K562 (cell line): ENCODE data around the gene VSIG2. TPM values are rescaled to one million over a fixed set of nuclear protein-coding genes. Genes with fewer than 3 reads are reported as not detected.

Source experiments
- ATAC-seq: fragments of 200-7000 bp; cut with Tn5 transposase; 3 replicates; pipeline ENCODE4 v1.9.1; 2020; ENCODE audit warnings: moderate library complexity
- BruUV-seq: library from RNA; stranded (reverse); fragments of 400-500 nt; replicated peaks from 2 replicates; lab custom pipeline; 2021; lab: Mats Ljungman, UMichigan
- CTCF ChIA-PET: fragments of 300-600 bp; formaldehyde crosslinking; extraction: SDS; loops from one replicate; lab custom pipeline; 2021; ENCODE audit warnings: low intra/inter-chr PET ratio; lab: Yijun Ruan, JAX
- POLR2A ChIA-PET: fragments of 300-600, 350-650 bp; sonication (Branson Sonifier 250); formaldehyde crosslinking; extraction: SDS; loops from one replicate; lab custom pipeline; 2021; ENCODE audit warnings: antibody characterized with exemption, inconsistent platforms; lab: Yijun Ruan, JAX
- DNase-seq, 4 experiments: peaks; one replicate each; pipeline versions ENCODE4 v3.0.0 to v3.0.0-alpha.2; 2011 to 2018; ENCODE audit warnings: low spot score in 3 of 4, mixed read lengths in 3 of 4; ENCODE audit errors: extremely low read depth in 1 of 4
- FAIRE-seq: peaks from 2 replicates; lab custom pipeline; 2011; peaks lifted over from hg19 to GRCh38; lab: Jason Lieb, UNC
- H2AFZ ChIP-seq: 2 replicates; pipeline ENCODE4 v1.6.0; 2011; ENCODE audit warnings: low read depth, low read length, control low read depth, inconsistent platforms
- H3K27ac ChIP-seq: fragments of 200-600 bp; 3 replicates; pipeline ENCODE4 v1.8.0; 2011; ENCODE audit warnings: low read depth, mild to moderate bottlenecking, control low read depth, inconsistent platforms, low read length, moderate library complexity, mixed read lengths; ENCODE audit errors: extremely low read depth
- H3K27me3 ChIP-seq, 2 experiments: fragments of 300-600 bp in 1 of 2; 2 replicates in 1 of 2; 3 replicates in 1 of 2; pipeline versions ENCODE4 v1.6.0 to v1.8.0; 2011; ENCODE audit warnings: inconsistent platforms in 2 of 2, low read length in 2 of 2, mild to moderate bottlenecking in 1 of 2, mixed read lengths in 1 of 2, moderate library complexity in 1 of 2; ENCODE audit not compliant: control insufficient read depth in 2 of 2, insufficient read depth in 2 of 2
- H3K36me3 ChIP-seq: fragments of 300-600 bp; 3 replicates; pipeline ENCODE4 v1.8.0; 2011; ENCODE audit warnings: mild to moderate bottlenecking, low read length, inconsistent platforms; ENCODE audit not compliant: control insufficient read depth, insufficient read depth
- H3K4me1 ChIP-seq, 2 experiments: fragments of 200-600 bp in 1 of 2; replicated peaks in 1 of 2; 2 replicates in 1 of 2; 3 replicates in 1 of 2; pipeline versions ENCODE4 v1.5.1 to v1.8.0; 2011; ENCODE audit warnings: inconsistent platforms in 2 of 2, low read length in 2 of 2, mild to moderate bottlenecking in 1 of 2, mixed read lengths in 1 of 2, moderate library complexity in 1 of 2; ENCODE audit not compliant: control insufficient read depth in 2 of 2, insufficient read depth in 2 of 2
- H3K4me2 ChIP-seq: 2 replicates; pipeline ENCODE4 v1.6.1; 2011; ENCODE audit warnings: low read length, control low read depth, inconsistent platforms, mixed read lengths; ENCODE audit not compliant: insufficient read depth
- H3K4me3 ChIP-seq: fragments of 200-600 bp; sonication (generic), shearing (Covaris generic); 2 replicates; pipeline ENCODE4 v1.5.1; 2016; ENCODE audit warnings: control low read depth, inconsistent platforms
- H3K79me2 ChIP-seq: fragments of 200-600 bp; 3 replicates; pipeline ENCODE4 v1.8.0; 2011; ENCODE audit warnings: low read length, inconsistent platforms; ENCODE audit not compliant: control insufficient read depth, insufficient read depth
- H3K9ac ChIP-seq, 2 experiments: 2 replicates each; pipeline versions ENCODE4 v1.6.0 to v1.6.1; 2011; ENCODE audit warnings: low read depth in 2 of 2, low read length in 2 of 2, control low read depth in 1 of 2, inconsistent platforms in 1 of 2, mild to moderate bottlenecking in 1 of 2, mixed read lengths in 1 of 2; ENCODE audit not compliant: insufficient read depth in 1 of 2
- H3K9me1 ChIP-seq: one replicate; pipeline ENCODE4 v1.6.0; 2011; ENCODE audit warnings: inconsistent platforms, mild to moderate bottlenecking, low read length, moderate library complexity; ENCODE audit not compliant: control insufficient read depth, insufficient read depth
- H3K9me3 ChIP-seq: replicated peaks from 2 replicates; pipeline ENCODE4 v1.5.1; 2011; ENCODE audit warnings: low read depth, low read length, inconsistent platforms; ENCODE audit not compliant: control insufficient read depth, insufficient read depth
- H4K20me1 ChIP-seq: replicated peaks from 2 replicates; pipeline ENCODE4 v1.6.1; 2011; ENCODE audit warnings: low read length, inconsistent platforms, mixed read lengths; ENCODE audit not compliant: control insufficient read depth, insufficient read depth
- ARID2 ChIP-seq: fragments of 450-650 bp; IDR thresholded peaks from 2 replicates; pipeline ENCODE4 v1.6.1; 2017; ENCODE audit warnings: antibody characterized with exemption, mild to moderate bottlenecking
- OTX1 ChIP-seq: fragments of 450-650 bp; formaldehyde crosslinking; IDR thresholded peaks from 2 replicates; pipeline ENCODE4 v1.4.0; 2022; ENCODE audit warnings: mild to moderate bottlenecking
- RBM22 ChIP-seq: fragments of 200-400 bp; formaldehyde crosslinking; IDR thresholded peaks from 2 replicates; pipeline ENCODE4 v1.6.1; 2018; ENCODE audit warnings: low read length, low read depth; ENCODE audit not compliant: poor library complexity, severe bottlenecking
- TARDBP ChIP-seq: fragments of 450-650 bp; IDR thresholded peaks from 2 replicates; pipeline ENCODE4 v1.6.1; 2016
- ZNF57 ChIP-seq: fragments of 450-650 bp; formaldehyde crosslinking; IDR thresholded peaks from 2 replicates; pipeline ENCODE4 v1.4.0; 2020; ENCODE audit warnings: mild to moderate bottlenecking, moderate library complexity
- WGBS: fragments of 100-300 bp; shearing (Covaris generic); methylation state at CpG from one replicate; pipeline ENCODE4 v1.1.6; 2016; ENCODE audit warnings: low coverage, mixed read lengths; ENCODE audit not compliant: insufficient coverage; ENCODE audit errors: missing lambda C conversion rate; 5-methylcytosine and 5-hydroxymethylcytosine counted together
- in situ Hi-C: fragments of 300-500 bp; cut with MboI; formaldehyde crosslinking; loops from 4 replicates; pipeline ENCODE4 v1.15.0; 2018; ENCODE audit warnings: inconsistent platforms, mixed read lengths
- intact Hi-C: fragments of 100-400 bp; cut with micrococcal nuclease; formaldehyde crosslinking; loops from 2 replicates; pipeline ENCODE4 v1.14.2; 2022
- polyA plus RNA-seq, 8 experiments: library from polyadenylated mRNA; depleted of rRNA in 4 of 8; stranded (reverse) in 5 of 8; unstranded in 3 of 8; fragments of >200 nt; fragmentation: Nextera tagmentation in 2 of 8; fragmentation: Illumina TruSeq in 1 of 8; extraction: Ambion mirVana in 2 of 8; extraction: Trizol in 1 of 8; gene quantifications; 2 replicates each; pipeline versions ENCODE4 v1.2.1 to v1.2.3, GENCODE V29; 2011 to 2014; ENCODE audit warnings: inconsistent platforms in 1 of 8, missing spikeins in 1 of 8
- total RNA-seq, 7 experiments: library from RNA; depleted of rRNA in 6 of 7; stranded (reverse); fragments of >200 nt in 6 of 7; fragmentation: Illumina TruSeq in 2 of 7; extraction: Trizol in 2 of 7; gene quantifications; 2 replicates each; pipeline versions ENCODE4 v1.2.1 to v1.2.3, GENCODE V29; 2011 to 2021; ENCODE audit warnings: low replicate concordance in 1 of 7
- TF ChIP-seq, protein P1 (sequence below): fragments of 250-450 bp; sonication (Bioruptor Pico); IDR thresholded peaks from 2 replicates; pipeline ENCODE4 v1.5.0; 2021
- TF ChIP-seq, protein P2 (sequence below): fragments of 200-600 bp; sonication (generic); IDR thresholded peaks from one replicate; pipeline ENCODE4 v1.6.1; 2012; ENCODE audit warnings: mild to moderate bottlenecking, low read depth, low read length, inconsistent platforms
- TF ChIP-seq, protein P3 (sequence below): fragments of 450-650 bp; formaldehyde crosslinking; IDR thresholded peaks from 2 replicates; pipeline ENCODE4 v1.4.0; 2020; ENCODE audit warnings: mild to moderate bottlenecking, moderate library complexity

VSIG2 gene
- total and polyA plus RNA-seq, 9 of the 15 experiments (the other 6 are each of a cell fraction or from before 2014, with no cell fraction given), result not detected

GRCh38 chr11:124791626-124792341 is 39.7 kb upstream of the VSIG2 start:
- no peak for FAIRE-seq
- POLR2A ChIA-PET, result interaction anchor here (0.6 to 1.9 kb wide), 2 partner anchors 12 to 29 kb away, joined by 3 to 4 read pairs; no protein-coding TSS in a partner anchor
- BruUV-seq, result no TSS peak
- TF ChIP-seq RBM22 (no peak), ZNF57 (CRISPR knock-in tag) (no peak), TARDBP (no peak), ARID2 (no peak), OTX1 (CRISPR knock-in tag) (no peak)
- TF ChIP-seq, protein P1, sequence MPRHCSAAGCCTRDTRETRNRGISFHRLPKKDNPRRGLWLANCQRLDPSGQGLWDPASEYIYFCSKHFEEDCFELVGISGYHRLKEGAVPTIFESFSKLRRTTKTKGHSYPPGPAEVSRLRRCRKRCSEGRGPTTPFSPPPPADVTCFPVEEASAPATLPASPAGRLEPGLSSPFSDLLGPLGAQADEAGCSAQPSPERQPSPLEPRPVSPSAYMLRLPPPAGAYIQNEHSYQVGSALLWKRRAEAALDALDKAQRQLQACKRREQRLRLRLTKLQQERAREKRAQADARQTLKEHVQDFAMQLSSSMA (CRISPR knock-in tag), result no peak
- TF ChIP-seq, protein P2, sequence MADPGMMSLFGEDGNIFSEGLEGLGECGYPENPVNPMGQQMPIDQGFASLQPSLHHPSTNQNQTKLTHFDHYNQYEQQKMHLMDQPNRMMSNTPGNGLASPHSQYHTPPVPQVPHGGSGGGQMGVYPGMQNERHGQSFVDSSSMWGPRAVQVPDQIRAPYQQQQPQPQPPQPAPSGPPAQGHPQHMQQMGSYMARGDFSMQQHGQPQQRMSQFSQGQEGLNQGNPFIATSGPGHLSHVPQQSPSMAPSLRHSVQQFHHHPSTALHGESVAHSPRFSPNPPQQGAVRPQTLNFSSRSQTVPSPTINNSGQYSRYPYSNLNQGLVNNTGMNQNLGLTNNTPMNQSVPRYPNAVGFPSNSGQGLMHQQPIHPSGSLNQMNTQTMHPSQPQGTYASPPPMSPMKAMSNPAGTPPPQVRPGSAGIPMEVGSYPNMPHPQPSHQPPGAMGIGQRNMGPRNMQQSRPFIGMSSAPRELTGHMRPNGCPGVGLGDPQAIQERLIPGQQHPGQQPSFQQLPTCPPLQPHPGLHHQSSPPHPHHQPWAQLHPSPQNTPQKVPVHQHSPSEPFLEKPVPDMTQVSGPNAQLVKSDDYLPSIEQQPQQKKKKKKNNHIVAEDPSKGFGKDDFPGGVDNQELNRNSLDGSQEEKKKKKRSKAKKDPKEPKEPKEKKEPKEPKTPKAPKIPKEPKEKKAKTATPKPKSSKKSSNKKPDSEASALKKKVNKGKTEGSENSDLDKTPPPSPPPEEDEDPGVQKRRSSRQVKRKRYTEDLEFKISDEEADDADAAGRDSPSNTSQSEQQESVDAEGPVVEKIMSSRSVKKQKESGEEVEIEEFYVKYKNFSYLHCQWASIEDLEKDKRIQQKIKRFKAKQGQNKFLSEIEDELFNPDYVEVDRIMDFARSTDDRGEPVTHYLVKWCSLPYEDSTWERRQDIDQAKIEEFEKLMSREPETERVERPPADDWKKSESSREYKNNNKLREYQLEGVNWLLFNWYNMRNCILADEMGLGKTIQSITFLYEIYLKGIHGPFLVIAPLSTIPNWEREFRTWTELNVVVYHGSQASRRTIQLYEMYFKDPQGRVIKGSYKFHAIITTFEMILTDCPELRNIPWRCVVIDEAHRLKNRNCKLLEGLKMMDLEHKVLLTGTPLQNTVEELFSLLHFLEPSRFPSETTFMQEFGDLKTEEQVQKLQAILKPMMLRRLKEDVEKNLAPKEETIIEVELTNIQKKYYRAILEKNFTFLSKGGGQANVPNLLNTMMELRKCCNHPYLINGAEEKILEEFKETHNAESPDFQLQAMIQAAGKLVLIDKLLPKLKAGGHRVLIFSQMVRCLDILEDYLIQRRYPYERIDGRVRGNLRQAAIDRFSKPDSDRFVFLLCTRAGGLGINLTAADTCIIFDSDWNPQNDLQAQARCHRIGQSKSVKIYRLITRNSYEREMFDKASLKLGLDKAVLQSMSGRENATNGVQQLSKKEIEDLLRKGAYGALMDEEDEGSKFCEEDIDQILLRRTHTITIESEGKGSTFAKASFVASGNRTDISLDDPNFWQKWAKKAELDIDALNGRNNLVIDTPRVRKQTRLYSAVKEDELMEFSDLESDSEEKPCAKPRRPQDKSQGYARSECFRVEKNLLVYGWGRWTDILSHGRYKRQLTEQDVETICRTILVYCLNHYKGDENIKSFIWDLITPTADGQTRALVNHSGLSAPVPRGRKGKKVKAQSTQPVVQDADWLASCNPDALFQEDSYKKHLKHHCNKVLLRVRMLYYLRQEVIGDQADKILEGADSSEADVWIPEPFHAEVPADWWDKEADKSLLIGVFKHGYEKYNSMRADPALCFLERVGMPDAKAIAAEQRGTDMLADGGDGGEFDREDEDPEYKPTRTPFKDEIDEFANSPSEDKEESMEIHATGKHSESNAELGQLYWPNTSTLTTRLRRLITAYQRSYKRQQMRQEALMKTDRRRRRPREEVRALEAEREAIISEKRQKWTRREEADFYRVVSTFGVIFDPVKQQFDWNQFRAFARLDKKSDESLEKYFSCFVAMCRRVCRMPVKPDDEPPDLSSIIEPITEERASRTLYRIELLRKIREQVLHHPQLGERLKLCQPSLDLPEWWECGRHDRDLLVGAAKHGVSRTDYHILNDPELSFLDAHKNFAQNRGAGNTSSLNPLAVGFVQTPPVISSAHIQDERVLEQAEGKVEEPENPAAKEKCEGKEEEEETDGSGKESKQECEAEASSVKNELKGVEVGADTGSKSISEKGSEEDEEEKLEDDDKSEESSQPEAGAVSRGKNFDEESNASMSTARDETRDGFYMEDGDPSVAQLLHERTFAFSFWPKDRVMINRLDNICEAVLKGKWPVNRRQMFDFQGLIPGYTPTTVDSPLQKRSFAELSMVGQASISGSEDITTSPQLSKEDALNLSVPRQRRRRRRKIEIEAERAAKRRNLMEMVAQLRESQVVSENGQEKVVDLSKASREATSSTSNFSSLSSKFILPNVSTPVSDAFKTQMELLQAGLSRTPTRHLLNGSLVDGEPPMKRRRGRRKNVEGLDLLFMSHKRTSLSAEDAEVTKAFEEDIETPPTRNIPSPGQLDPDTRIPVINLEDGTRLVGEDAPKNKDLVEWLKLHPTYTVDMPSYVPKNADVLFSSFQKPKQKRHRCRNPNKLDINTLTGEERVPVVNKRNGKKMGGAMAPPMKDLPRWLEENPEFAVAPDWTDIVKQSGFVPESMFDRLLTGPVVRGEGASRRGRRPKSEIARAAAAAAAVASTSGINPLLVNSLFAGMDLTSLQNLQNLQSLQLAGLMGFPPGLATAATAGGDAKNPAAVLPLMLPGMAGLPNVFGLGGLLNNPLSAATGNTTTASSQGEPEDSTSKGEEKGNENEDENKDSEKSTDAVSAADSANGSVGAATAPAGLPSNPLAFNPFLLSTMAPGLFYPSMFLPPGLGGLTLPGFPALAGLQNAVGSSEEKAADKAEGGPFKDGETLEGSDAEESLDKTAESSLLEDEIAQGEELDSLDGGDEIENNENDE, result no peak
- TF ChIP-seq, protein P3, sequence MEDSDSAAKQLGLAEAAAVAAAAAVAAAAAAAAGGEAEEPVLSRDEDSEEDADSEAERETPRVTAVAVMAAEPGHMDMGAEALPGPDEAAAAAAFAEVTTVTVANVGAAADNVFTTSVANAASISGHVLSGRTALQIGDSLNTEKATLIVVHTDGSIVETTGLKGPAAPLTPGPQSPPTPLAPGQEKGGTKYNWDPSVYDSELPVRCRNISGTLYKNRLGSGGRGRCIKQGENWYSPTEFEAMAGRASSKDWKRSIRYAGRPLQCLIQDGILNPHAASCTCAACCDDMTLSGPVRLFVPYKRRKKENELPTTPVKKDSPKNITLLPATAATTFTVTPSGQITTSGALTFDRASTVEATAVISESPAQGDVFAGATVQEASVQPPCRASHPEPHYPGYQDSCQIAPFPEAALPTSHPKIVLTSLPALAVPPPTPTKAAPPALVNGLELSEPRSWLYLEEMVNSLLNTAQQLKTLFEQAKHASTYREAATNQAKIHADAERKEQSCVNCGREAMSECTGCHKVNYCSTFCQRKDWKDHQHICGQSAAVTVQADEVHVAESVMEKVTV (CRISPR knock-in tag), result no peak

More at GRCh38 chr11:124791626-124792341, 39.7 kb upstream of the VSIG2 start:
- Histone ChIP-seq H3K9ac (no peak overlapping the region), H3K79me2 (peaks cover 12% of the 10 kb centered on the region), H4K20me1 (no peaks in the 10 kb centered on the region), H3K9me3 (no peaks in the 10 kb centered on the region), H3K4me3 (no peak overlapping the region), H3K4me1 (no peaks in the 10 kb centered on the region), H3K9me1 (no peaks in the 10 kb centered on the region), H2AFZ (no peak overlapping the region), H3K36me3 (no peaks in the 10 kb centered on the region; the same call in 2 of the 3 replicates), H3K27ac (no peak overlapping the region), H3K4me2 (no peak overlapping the region), H3K27me3 (no peaks in the 10 kb centered on the region)
- ATAC-seq (no peak), DNase-seq (no peak)
- CTCF ChIA-PET, result no interaction called here
- 70% methylated on average over 4 of the region's 4 CpGs for WGBS
- intact Hi-C loops, result loop anchor here (2.0 kb wide), 1 partner anchor 147 kb away; no protein-coding TSS in a partner anchor
- in situ Hi-C loops, result no loop called here
